K562 (cell line): ENCODE measurements around the gene RBM28. TPM values are rescaled to one million over a fixed set of nuclear protein-coding genes. Genes with fewer than 3 reads are reported as not detected.
A peak's percentile ranks its signal among the peaks of the same experiment; 100 is the strongest.

Source experiments
- ATAC-seq: fragments of 200-7000 bp; cut with Tn5 transposase; 3 replicates; pipeline ENCODE4 v1.9.1; 2020; ENCODE audit warnings: moderate library complexity
- BruUV-seq: library from RNA; stranded (reverse); fragments of 400-500 nt; replicated peaks from 2 replicates; lab custom pipeline; 2021; lab: Mats Ljungman, UMichigan
- CTCF ChIA-PET: fragments of 300-600 bp; formaldehyde crosslinking; extraction: SDS; loops from one replicate; lab custom pipeline; 2021; ENCODE audit warnings: low intra/inter-chr PET ratio; lab: Yijun Ruan, JAX
- POLR2A ChIA-PET: fragments of 300-600, 350-650 bp; sonication (Branson Sonifier 250); formaldehyde crosslinking; extraction: SDS; loops from one replicate; lab custom pipeline; 2021; ENCODE audit warnings: antibody characterized with exemption, inconsistent platforms; lab: Yijun Ruan, JAX
- DNase-seq, 4 experiments: peaks; one replicate each; pipeline versions ENCODE4 v3.0.0 to v3.0.0-alpha.2; 2011 to 2018; ENCODE audit warnings: low spot score in 3 of 4, mixed read lengths in 3 of 4; ENCODE audit errors: extremely low read depth in 1 of 4
- FAIRE-seq: peaks from 2 replicates; lab custom pipeline; 2011; peaks lifted over from hg19 to GRCh38; lab: Jason Lieb, UNC
- H2AFZ ChIP-seq: 2 replicates; pipeline ENCODE4 v1.6.0; 2011; ENCODE audit warnings: low read depth, low read length, control low read depth, inconsistent platforms
- H3K27ac ChIP-seq: fragments of 200-600 bp; 3 replicates; pipeline ENCODE4 v1.8.0; 2011; ENCODE audit warnings: low read depth, mild to moderate bottlenecking, control low read depth, inconsistent platforms, low read length, moderate library complexity, mixed read lengths; ENCODE audit errors: extremely low read depth
- H3K27me3 ChIP-seq, 2 experiments: fragments of 300-600 bp in 1 of 2; 2 replicates in 1 of 2; 3 replicates in 1 of 2; pipeline versions ENCODE4 v1.6.0 to v1.8.0; 2011; ENCODE audit warnings: inconsistent platforms in 2 of 2, low read length in 2 of 2, mild to moderate bottlenecking in 1 of 2, mixed read lengths in 1 of 2, moderate library complexity in 1 of 2; ENCODE audit not compliant: control insufficient read depth in 2 of 2, insufficient read depth in 2 of 2
- H3K36me3 ChIP-seq: fragments of 300-600 bp; 3 replicates; pipeline ENCODE4 v1.8.0; 2011; ENCODE audit warnings: mild to moderate bottlenecking, low read length, inconsistent platforms; ENCODE audit not compliant: control insufficient read depth, insufficient read depth
- H3K4me1 ChIP-seq, 2 experiments: fragments of 200-600 bp in 1 of 2; replicated peaks in 1 of 2; 2 replicates in 1 of 2; 3 replicates in 1 of 2; pipeline versions ENCODE4 v1.5.1 to v1.8.0; 2011; ENCODE audit warnings: inconsistent platforms in 2 of 2, low read length in 2 of 2, mild to moderate bottlenecking in 1 of 2, mixed read lengths in 1 of 2, moderate library complexity in 1 of 2; ENCODE audit not compliant: control insufficient read depth in 2 of 2, insufficient read depth in 2 of 2
- H3K4me2 ChIP-seq: 2 replicates; pipeline ENCODE4 v1.6.1; 2011; ENCODE audit warnings: low read length, control low read depth, inconsistent platforms, mixed read lengths; ENCODE audit not compliant: insufficient read depth
- H3K4me3 ChIP-seq: fragments of 200-600 bp; sonication (generic), shearing (Covaris generic); 2 replicates; pipeline ENCODE4 v1.5.1; 2016; ENCODE audit warnings: control low read depth, inconsistent platforms
- H3K79me2 ChIP-seq: fragments of 200-600 bp; 3 replicates; pipeline ENCODE4 v1.8.0; 2011; ENCODE audit warnings: low read length, inconsistent platforms; ENCODE audit not compliant: control insufficient read depth, insufficient read depth
- H3K9ac ChIP-seq, 2 experiments: 2 replicates each; pipeline versions ENCODE4 v1.6.0 to v1.6.1; 2011; ENCODE audit warnings: low read depth in 2 of 2, low read length in 2 of 2, control low read depth in 1 of 2, inconsistent platforms in 1 of 2, mild to moderate bottlenecking in 1 of 2, mixed read lengths in 1 of 2; ENCODE audit not compliant: insufficient read depth in 1 of 2
- H3K9me1 ChIP-seq: one replicate; pipeline ENCODE4 v1.6.0; 2011; ENCODE audit warnings: inconsistent platforms, mild to moderate bottlenecking, low read length, moderate library complexity; ENCODE audit not compliant: control insufficient read depth, insufficient read depth
- H3K9me3 ChIP-seq: replicated peaks from 2 replicates; pipeline ENCODE4 v1.5.1; 2011; ENCODE audit warnings: low read depth, low read length, inconsistent platforms; ENCODE audit not compliant: control insufficient read depth, insufficient read depth
- H4K20me1 ChIP-seq: replicated peaks from 2 replicates; pipeline ENCODE4 v1.6.1; 2011; ENCODE audit warnings: low read length, inconsistent platforms, mixed read lengths; ENCODE audit not compliant: control insufficient read depth, insufficient read depth
- CBFA2T3 ChIP-seq: fragments of 450-650 bp; IDR thresholded peaks from 2 replicates; pipeline ENCODE4 v1.6.1; 2017
- CC2D1A ChIP-seq: fragments of 450-650 bp; IDR thresholded peaks from 2 replicates; pipeline ENCODE4 v1.6.1; 2017; ENCODE audit warnings: mild to moderate bottlenecking
- E2F3 ChIP-seq: fragments of 250-450 bp; sonication (Bioruptor Pico); IDR thresholded peaks from 2 replicates; pipeline ENCODE4 v1.4.0; 2020; ENCODE audit warnings: mild to moderate bottlenecking
- FOXK2 ChIP-seq, 2 experiments: fragments of 450-650 bp; IDR thresholded peaks in 1 of 2; conservative IDR thresholded peaks in 1 of 2; 2 replicates each; pipeline ENCODE4 v1.6.1; 2016; ENCODE audit warnings: low read depth in 2 of 2, mild to moderate bottlenecking in 1 of 2
- HDAC1 ChIP-seq, 2 experiments: fragments of 450-650 bp; IDR thresholded peaks; 2 replicates each; pipeline ENCODE4 v1.6.1; 2016 to 2017; ENCODE audit warnings: inconsistent platforms in 1 of 2, mild to moderate bottlenecking in 1 of 2, moderate library complexity in 1 of 2
- KDM1A ChIP-seq, 2 experiments: fragments of 450-650 bp; IDR thresholded peaks; 2 replicates each; pipeline ENCODE4 v1.6.1; 2016; ENCODE audit warnings: mild to moderate bottlenecking in 2 of 2
- OTX1 ChIP-seq: fragments of 450-650 bp; formaldehyde crosslinking; IDR thresholded peaks from 2 replicates; pipeline ENCODE4 v1.4.0; 2022; ENCODE audit warnings: mild to moderate bottlenecking
- in situ Hi-C: fragments of 300-500 bp; cut with MboI; formaldehyde crosslinking; loops from 4 replicates; pipeline ENCODE4 v1.15.0; 2018; ENCODE audit warnings: inconsistent platforms, mixed read lengths
- intact Hi-C: fragments of 100-400 bp; cut with micrococcal nuclease; formaldehyde crosslinking; loops from 2 replicates; pipeline ENCODE4 v1.14.2; 2022
- polyA plus RNA-seq, 8 experiments: library from polyadenylated mRNA; depleted of rRNA in 4 of 8; stranded (reverse) in 5 of 8; unstranded in 3 of 8; fragments of >200 nt; fragmentation: Nextera tagmentation in 2 of 8; fragmentation: Illumina TruSeq in 1 of 8; extraction: Ambion mirVana in 2 of 8; extraction: Trizol in 1 of 8; gene quantifications; 2 replicates each; pipeline versions ENCODE4 v1.2.1 to v1.2.3, GENCODE V29; 2011 to 2014; ENCODE audit warnings: inconsistent platforms in 1 of 8, missing spikeins in 1 of 8
- total RNA-seq, 7 experiments: library from RNA; depleted of rRNA in 6 of 7; stranded (reverse); fragments of >200 nt in 6 of 7; fragmentation: Illumina TruSeq in 2 of 7; extraction: Trizol in 2 of 7; gene quantifications; 2 replicates each; pipeline versions ENCODE4 v1.2.1 to v1.2.3, GENCODE V29; 2011 to 2021; ENCODE audit warnings: low replicate concordance in 1 of 7
- TF ChIP-seq, protein P1 (sequence below): fragments of 450-650 bp; formaldehyde crosslinking; IDR thresholded peaks from 2 replicates; pipeline ENCODE4 v1.4.0; 2022; ENCODE audit warnings: missing genetic modification characterization
- TF ChIP-seq, protein P2 (sequence below): IDR thresholded peaks from 2 replicates; pipeline ENCODE4 v1.6.1; 2016; ENCODE audit warnings: missing genetic modification characterization, missing compliant biosample characterization
- TF ChIP-seq, protein P3 (sequence below): fragments of 450-650 bp; formaldehyde crosslinking; conservative IDR thresholded peaks from 2 replicates; pipeline ENCODE4 v1.4.0; 2022; ENCODE audit warnings: mild to moderate bottlenecking, missing genetic modification characterization

The RBM28 gene
- total and polyA plus RNA-seq, 9 of the 15 experiments (the other 6 are each of a cell fraction or from before 2014, with no cell fraction given) = 65.8 to 213 (median 138) TPM

DNA sequence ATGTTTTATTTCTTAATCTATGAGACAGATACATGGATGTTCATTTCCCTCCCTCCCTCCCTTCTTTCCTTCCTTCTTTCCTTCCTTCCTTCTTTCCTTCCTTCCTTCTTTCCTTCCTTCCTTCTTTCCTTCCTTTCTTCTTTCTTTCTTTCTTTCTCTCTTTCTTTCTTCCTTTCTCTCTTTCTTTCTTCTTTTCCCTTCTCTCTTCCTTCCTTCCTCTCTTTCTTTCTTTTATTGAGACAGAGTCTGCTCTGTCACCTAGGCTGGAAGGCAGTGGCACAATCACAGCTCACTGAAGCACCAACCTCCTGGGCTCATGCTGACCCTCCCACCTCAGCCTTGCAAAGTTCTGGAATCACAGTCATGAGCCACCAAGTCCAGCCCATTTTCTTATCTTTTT, 23.3 kb upstream of the RBM28 start:
- Histone ChIP-seq H3K9me1 (no peaks in the 10 kb centered on the region), H3K4me1 (peaks cover under 1 to 6% of the 10 kb centered on the region in 2 experiments; a peak in 2 of 5 replicates), H3K4me2 (no peak overlapping the region), H3K36me3 (no peaks in the 10 kb centered on the region), H3K9ac (no peak overlapping the region), H3K9me3 (no peaks in the 10 kb centered on the region), H2AFZ (no peak overlapping the region), H3K79me2 (no peaks in the 10 kb centered on the region), H3K27ac (no peak overlapping the region), H4K20me1 (no peaks in the 10 kb centered on the region; the same call in 1 of the 2 replicates), H3K27me3 (peaks cover 23 to 31% of the 10 kb centered on the region in 2 experiments), H3K4me3 (no peak overlapping the region)
- no TSS peak for BruUV-seq
- no peak for DNase-seq
- FAIRE-seq = no peak
- ChIA-PET POLR2A (interaction anchor here (0.8 to 2.0 kb wide), 2 partner anchors 10 to 12 kb away, joined by 3 to 5 read pairs; no protein-coding TSS in a partner anchor), CTCF (no interaction called here)
- in situ Hi-C loops = no loop called here
- ATAC-seq = no peak
- intact Hi-C loops = no loop called here
- TF ChIP-seq KDM1A (IDR thresholded peaks at IDR 0.05) (peak in 1 of 2 experiments; percentile 56; a peak in 1 of 4 replicates), HDAC1 (IDR thresholded peaks at IDR 0.05) (0 out of 4 replicates have a peak, but pooled peaks of 1 of the 2 experiments have one; percentile 27), CC2D1A (0 out of 2 replicates have a peak, but pooled peaks have one; percentile 21), E2F3 (no peak), OTX1 (0 out of 2 replicates have a peak, but pooled peaks have one; percentile 9), FOXK2 (conservative IDR thresholded peaks at IDR 0.05 in 1 of 2, IDR thresholded peaks at IDR 0.05 in 1 of 2; ENCODE audit: low read depth in 2 of 2) (no peak), CBFA2T3 (peak; percentile 20; the same call in 1 of the 2 replicates)
- TF ChIP-seq, protein P1, sequence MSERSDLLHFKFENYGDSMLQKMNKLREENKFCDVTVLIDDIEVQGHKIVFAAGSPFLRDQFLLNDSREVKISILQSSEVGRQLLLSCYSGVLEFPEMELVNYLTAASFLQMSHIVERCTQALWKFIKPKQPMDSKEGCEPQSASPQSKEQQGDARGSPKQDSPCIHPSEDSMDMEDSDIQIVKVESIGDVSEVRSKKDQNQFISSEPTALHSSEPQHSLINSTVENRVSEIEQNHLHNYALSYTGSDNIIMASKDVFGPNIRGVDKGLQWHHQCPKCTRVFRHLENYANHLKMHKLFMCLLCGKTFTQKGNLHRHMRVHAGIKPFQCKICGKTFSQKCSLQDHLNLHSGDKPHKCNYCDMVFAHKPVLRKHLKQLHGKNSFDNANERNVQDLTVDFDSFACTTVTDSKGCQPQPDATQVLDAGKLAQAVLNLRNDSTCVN (CRISPR knock-in tag) = peak; percentile 79; the same call in 1 of the 2 replicates
- TF ChIP-seq, protein P2, sequence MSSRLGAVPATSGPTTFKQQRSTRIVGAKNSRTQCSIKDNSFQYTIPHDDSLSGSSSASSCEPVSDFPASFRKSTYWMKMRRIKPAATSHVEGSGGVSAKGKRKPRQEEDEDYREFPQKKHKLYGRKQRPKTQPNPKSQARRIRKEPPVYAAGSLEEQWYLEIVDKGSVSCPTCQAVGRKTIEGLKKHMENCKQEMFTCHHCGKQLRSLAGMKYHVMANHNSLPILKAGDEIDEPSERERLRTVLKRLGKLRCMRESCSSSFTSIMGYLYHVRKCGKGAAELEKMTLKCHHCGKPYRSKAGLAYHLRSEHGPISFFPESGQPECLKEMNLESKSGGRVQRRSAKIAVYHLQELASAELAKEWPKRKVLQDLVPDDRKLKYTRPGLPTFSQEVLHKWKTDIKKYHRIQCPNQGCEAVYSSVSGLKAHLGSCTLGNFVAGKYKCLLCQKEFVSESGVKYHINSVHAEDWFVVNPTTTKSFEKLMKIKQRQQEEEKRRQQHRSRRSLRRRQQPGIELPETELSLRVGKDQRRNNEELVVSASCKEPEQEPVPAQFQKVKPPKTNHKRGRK (tag) = peak; percentile 96
- TF ChIP-seq, protein P3, sequence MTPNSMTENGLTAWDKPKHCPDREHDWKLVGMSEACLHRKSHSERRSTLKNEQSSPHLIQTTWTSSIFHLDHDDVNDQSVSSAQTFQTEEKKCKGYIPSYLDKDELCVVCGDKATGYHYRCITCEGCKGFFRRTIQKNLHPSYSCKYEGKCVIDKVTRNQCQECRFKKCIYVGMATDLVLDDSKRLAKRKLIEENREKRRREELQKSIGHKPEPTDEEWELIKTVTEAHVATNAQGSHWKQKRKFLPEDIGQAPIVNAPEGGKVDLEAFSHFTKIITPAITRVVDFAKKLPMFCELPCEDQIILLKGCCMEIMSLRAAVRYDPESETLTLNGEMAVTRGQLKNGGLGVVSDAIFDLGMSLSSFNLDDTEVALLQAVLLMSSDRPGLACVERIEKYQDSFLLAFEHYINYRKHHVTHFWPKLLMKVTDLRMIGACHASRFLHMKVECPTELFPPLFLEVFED = 0 out of 2 replicates have a peak, but pooled peaks have one; percentile 69
